Sigmoid colon (tissue), 7 donors: ENCODE measurements around the gene CRYZ. TPM values are rescaled to one million over a fixed set of nuclear protein-coding genes. Genes with fewer than 3 reads are reported as not detected.

ENCODE experiments used
- DNase-seq: peaks from one replicate; pipeline ENCODE4 v3.0.0-alpha.2; 2019
- H3K27ac ChIP-seq, 4 donors: fragments of 200-600 bp; sonication (generic); one replicate each; pipeline ENCODE4 v1.5.1; 2016 to 2019; ENCODE audit warnings: mild to moderate bottlenecking in 1 of 4
- H3K27me3 ChIP-seq, 3 donors: fragments of 200-600 bp; sonication (generic); one replicate each; pipeline ENCODE4 v1.5.1; 2019; ENCODE audit warnings: mild to moderate bottlenecking in 1 of 3
- H3K36me3 ChIP-seq, 4 donors: fragments of 200-600 bp; sonication (generic); one replicate each; pipeline ENCODE4 v1.5.1; 2016 to 2019
- H3K4me1 ChIP-seq, 4 donors: fragments of 200-600 bp; sonication (generic); one replicate each; pipeline ENCODE4 v1.5.1; 2017 to 2019
- H3K4me3 ChIP-seq, 4 donors: fragments of 200-600 bp; sonication (generic); one replicate each; pipeline ENCODE4 v1.5.1; 2017 to 2019; ENCODE audit warnings: mild to moderate bottlenecking in 2 of 4, moderate library complexity in 1 of 4
- H3K9me3 ChIP-seq, 4 donors: fragments of 200-600 bp in 3 of 4; sonication (generic) in 3 of 4; one replicate each; pipeline versions ENCODE4 v1.5.1 to v1.6.1; 2013 to 2019
- EP300 ChIP-seq, 4 donors: sonication (generic); formaldehyde crosslinking; IDR thresholded peaks; one replicate each; pipeline ENCODE4 v1.6.1; 2017; ENCODE audit warnings: antibody characterized with exemption in 4 of 4
- POLR2A ChIP-seq, 2 donors: fragments of 450-650 bp; IDR thresholded peaks; one replicate each; pipeline ENCODE4 v1.6.1; 2016; ENCODE audit warnings: antibody characterized with exemption in 2 of 2, mild to moderate bottlenecking in 2 of 2, moderate library complexity in 2 of 2
- POLR2AphosphoS5 ChIP-seq, 4 donors: sonication (generic); formaldehyde crosslinking; IDR thresholded peaks; one replicate each; pipeline ENCODE4 v1.6.1; 2017; ENCODE audit warnings: antibody characterized with exemption in 4 of 4
- WGBS, 2 donors: extraction: QIAGEN DNeasy Blood & Tissue Kit; methylation state at CpG; one replicate each; pipeline ENCODE4 v1.1.7; 2013; 5-methylcytosine and 5-hydroxymethylcytosine counted together
- intact Hi-C: fragments of 100-400 bp; cut with DNase I; formaldehyde crosslinking; loops from one replicate; pipeline ENCODE4 v1.15.1; 2023
- polyA plus RNA-seq, 3 donors: library from polyadenylated mRNA; stranded (reverse); fragments of 200-250 nt; gene quantifications; one replicate each; pipeline ENCODE4 v1.2.3, GENCODE V29; 2013
- total RNA-seq, 4 donors: library from RNA; depleted of rRNA; stranded (reverse); fragments of >200 nt; gene quantifications; one replicate each; pipeline ENCODE4 v1.1.0, GENCODE V29; 2016
- TF ChIP-seq, protein P1 (sequence below), 4 experiments: fragments of 450-650 bp in 3 of 4; fragments of 200-600 bp in 1 of 4; IDR thresholded peaks; one replicate each; pipeline ENCODE4 v1.5.1; 2016 to 2019; ENCODE audit warnings: antibody characterized with exemption in 4 of 4, mild to moderate bottlenecking in 3 of 4, moderate library complexity in 2 of 4
- donor health status: healthy with polysubstance abuse.
- donor health status: Bipolar disorder and iron deficiency.
- donor health status: healthy.

The CRYZ gene
- total RNA-seq (10 to 100 TPM; 25.1 to 43.2 (median 34.8) TPM), polyA plus RNA-seq (10 to 100 TPM; 10.4 to 25.2 (median 14.1) TPM)

- TF ChIP-seq EP300 (IDR thresholded peaks at IDR 0.05) (peak in 1 of 4 donors; percentile 21), POLR2AphosphoS5 (IDR thresholded peaks at IDR 0.05) (peak; percentile 66 to 87 (median 70)), POLR2A (IDR thresholded peaks at IDR 0.05) (peak in 1 of 2 donors; percentile 18)
- TF ChIP-seq, protein P1, sequence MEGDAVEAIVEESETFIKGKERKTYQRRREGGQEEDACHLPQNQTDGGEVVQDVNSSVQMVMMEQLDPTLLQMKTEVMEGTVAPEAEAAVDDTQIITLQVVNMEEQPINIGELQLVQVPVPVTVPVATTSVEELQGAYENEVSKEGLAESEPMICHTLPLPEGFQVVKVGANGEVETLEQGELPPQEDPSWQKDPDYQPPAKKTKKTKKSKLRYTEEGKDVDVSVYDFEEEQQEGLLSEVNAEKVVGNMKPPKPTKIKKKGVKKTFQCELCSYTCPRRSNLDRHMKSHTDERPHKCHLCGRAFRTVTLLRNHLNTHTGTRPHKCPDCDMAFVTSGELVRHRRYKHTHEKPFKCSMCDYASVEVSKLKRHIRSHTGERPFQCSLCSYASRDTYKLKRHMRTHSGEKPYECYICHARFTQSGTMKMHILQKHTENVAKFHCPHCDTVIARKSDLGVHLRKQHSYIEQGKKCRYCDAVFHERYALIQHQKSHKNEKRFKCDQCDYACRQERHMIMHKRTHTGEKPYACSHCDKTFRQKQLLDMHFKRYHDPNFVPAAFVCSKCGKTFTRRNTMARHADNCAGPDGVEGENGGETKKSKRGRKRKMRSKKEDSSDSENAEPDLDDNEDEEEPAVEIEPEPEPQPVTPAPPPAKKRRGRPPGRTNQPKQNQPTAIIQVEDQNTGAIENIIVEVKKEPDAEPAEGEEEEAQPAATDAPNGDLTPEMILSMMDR (IDR thresholded peaks at IDR 0.05), result peak in 1 of 4 experiments; percentile 20
- H3K27me3 ChIP-seq, result no peaks in the 10 kb centered on the region
- intact Hi-C loops, result no loop called here
- H3K4me1 ChIP-seq, result peaks cover 0 to 61% (median 45%) of the 10 kb centered on the region in 4 donors
- 0 to 3% methylated on average over 30 of the region's 30 CpGs for WGBS, 2 donors
- H3K27ac ChIP-seq, result peak within 1 kb of the TSS; percentile 80 to 90 (median 87)
- peaks cover 0 to 19% (median 10%) of the 10 kb centered on the region in 4 donors for H3K36me3 ChIP-seq
- DNase-seq, result peak; percentile 92
- H3K4me3 ChIP-seq, result peak within 1 kb of the TSS; percentile 64 to 78 (median 73)
- H3K9me3 ChIP-seq, result peaks cover 0 to 3% (median 0%) of the 10 kb centered on the region in 4 donors
These were observed at the start of gene CRYZ, which contains the start of gene TYW3 for GRCh38 chr1:74732960-74733603. CRYZ (minus strand) TSS chr1:74733050; CDS start chr1:74724821, 8,229 bp downstream. TYW3 (plus strand) TSS chr1:74733152; CDS start chr1:74733245, 93 bp downstream.

- 43 to 46% methylated on average over 2 of the region's 2 CpGs for WGBS, 2 donors
- Histone ChIP-seq H3K9me3 (no peaks in the 10 kb centered on the region), H3K27me3 (no peaks in the 10 kb centered on the region), H3K27ac (no peak overlapping the region), H3K4me1 (no peaks in the 10 kb centered on the region), H3K36me3 (no peaks in the 10 kb centered on the region), H3K4me3 (no peak overlapping the region)
- TF ChIP-seq, protein P1 (IDR thresholded peaks at IDR 0.05), result no peak
- TF ChIP-seq EP300 (IDR thresholded peaks at IDR 0.05) (no peak), POLR2AphosphoS5 (IDR thresholded peaks at IDR 0.05) (no peak), POLR2A (IDR thresholded peaks at IDR 0.05) (no peak)
- DNase-seq, result no peak
- intact Hi-C loops, result no loop called here
These were observed 47.7 kb upstream of the CRYZ start for GRCh38 chr1:74780594-74780993.

DNA sequence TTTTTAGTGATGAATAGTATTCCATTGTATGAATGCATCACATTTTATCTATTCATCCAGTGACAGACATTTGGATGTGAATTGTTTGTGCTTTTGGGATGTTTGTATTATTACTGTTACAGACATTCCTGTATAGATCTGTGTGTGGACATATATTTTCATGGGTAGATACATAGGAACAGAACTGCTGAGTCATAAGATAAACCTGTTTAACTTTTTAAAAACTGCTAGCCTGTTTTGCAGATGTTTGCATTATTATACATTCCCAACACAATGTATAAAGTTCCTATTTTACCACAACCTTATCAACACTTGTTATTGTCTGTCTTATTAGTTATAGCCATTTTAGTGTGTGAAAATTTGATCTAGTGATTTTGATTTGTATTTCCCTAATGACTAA lies 46.9 kb upstream of the CRYZ start:
- no peaks in the 10 kb centered on the region for H3K36me3 ChIP-seq
- H3K9me3 ChIP-seq, result no peaks in the 10 kb centered on the region
- no peak overlapping the region for H3K27ac ChIP-seq
- no peaks in the 10 kb centered on the region for H3K4me1 ChIP-seq
- TF ChIP-seq EP300 (IDR thresholded peaks at IDR 0.05) (no peak), POLR2AphosphoS5 (IDR thresholded peaks at IDR 0.05) (no peak), POLR2A (IDR thresholded peaks at IDR 0.05) (no peak)
- TF ChIP-seq, protein P1 (IDR thresholded peaks at IDR 0.05), result no peak
- intact Hi-C loops, result no loop called here
- DNase-seq, result no peak
- H3K27me3 ChIP-seq, result no peaks in the 10 kb centered on the region
- no peak overlapping the region for H3K4me3 ChIP-seq

GRCh38 chr1:74777525-74777924 lies 44.7 kb upstream of the CRYZ start:
- H3K9me3 ChIP-seq, result no peaks in the 10 kb centered on the region
- H3K27ac ChIP-seq, result no peak overlapping the region
- H3K4me3 ChIP-seq, result no peak overlapping the region
- peaks cover 0 to 4% (median 0%) of the 10 kb centered on the region in 3 donors for H3K27me3 ChIP-seq
- 93 to 99% methylated on average over 1 of the region's 1 CpG for WGBS, 2 donors
- H3K4me1 ChIP-seq, result no peaks in the 10 kb centered on the region
- no peaks in the 10 kb centered on the region for H3K36me3 ChIP-seq
- no peak for DNase-seq
- intact Hi-C loops, result no loop called here
- TF ChIP-seq POLR2A (IDR thresholded peaks at IDR 0.05) (no peak), EP300 (IDR thresholded peaks at IDR 0.05) (no peak), POLR2AphosphoS5 (IDR thresholded peaks at IDR 0.05) (no peak)
- TF ChIP-seq, protein P1 (IDR thresholded peaks at IDR 0.05), result no peak
